Prostate gland (tissue), 2 donors: Measurements from ENCODE around the gene BBS2.

Source experiments
- POLR2A ChIP-seq: fragments of 450-650 bp; IDR thresholded peaks from one replicate; pipeline ENCODE4 v1.6.1; 2016; ENCODE audit warnings: antibody characterized with exemption, mild to moderate bottlenecking
- POLR2AphosphoS5 ChIP-seq: sonication (generic); formaldehyde crosslinking; IDR thresholded peaks from one replicate; pipeline ENCODE4 v1.6.1; 2017; ENCODE audit warnings: antibody characterized with exemption
- TF ChIP-seq, protein P1 (sequence below), 4 experiments: fragments of 200-600 bp in 2 of 4; fragments of 450-650 bp in 2 of 4; sonication (generic) in 2 of 4; IDR thresholded peaks; 1 replicate in 3 of 4; 2 replicates in 1 of 4; pipeline ENCODE4 v1.5.1; 2016 to 2019; ENCODE audit warnings: antibody characterized with exemption in 4 of 4, mild to moderate bottlenecking in 2 of 4, moderate library complexity in 2 of 4

DNA sequence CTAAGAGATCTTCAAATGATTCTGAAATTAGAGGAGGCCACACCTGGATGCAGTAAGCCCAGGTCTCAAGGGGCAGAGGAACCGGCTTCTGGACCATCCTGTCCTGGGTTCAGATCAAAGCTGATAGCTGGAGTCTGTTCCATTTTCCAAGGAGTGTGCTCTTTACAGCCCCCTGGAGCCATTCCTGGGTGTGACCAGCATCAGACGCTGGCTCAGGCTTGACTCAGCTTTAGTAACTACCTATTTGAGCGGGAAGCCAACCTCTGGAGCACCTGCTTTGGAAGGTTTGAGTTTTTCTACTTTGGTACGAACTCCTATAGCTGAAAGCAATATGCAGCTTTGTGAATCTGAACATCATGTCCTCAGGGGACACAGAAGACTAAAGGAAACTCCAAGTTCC lies 12.9 kb upstream of the BBS2 start:
- TF ChIP-seq, protein P1, sequence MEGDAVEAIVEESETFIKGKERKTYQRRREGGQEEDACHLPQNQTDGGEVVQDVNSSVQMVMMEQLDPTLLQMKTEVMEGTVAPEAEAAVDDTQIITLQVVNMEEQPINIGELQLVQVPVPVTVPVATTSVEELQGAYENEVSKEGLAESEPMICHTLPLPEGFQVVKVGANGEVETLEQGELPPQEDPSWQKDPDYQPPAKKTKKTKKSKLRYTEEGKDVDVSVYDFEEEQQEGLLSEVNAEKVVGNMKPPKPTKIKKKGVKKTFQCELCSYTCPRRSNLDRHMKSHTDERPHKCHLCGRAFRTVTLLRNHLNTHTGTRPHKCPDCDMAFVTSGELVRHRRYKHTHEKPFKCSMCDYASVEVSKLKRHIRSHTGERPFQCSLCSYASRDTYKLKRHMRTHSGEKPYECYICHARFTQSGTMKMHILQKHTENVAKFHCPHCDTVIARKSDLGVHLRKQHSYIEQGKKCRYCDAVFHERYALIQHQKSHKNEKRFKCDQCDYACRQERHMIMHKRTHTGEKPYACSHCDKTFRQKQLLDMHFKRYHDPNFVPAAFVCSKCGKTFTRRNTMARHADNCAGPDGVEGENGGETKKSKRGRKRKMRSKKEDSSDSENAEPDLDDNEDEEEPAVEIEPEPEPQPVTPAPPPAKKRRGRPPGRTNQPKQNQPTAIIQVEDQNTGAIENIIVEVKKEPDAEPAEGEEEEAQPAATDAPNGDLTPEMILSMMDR (IDR thresholded peaks at IDR 0.05), result no peak
- TF ChIP-seq POLR2A, result no peak
- TF ChIP-seq POLR2AphosphoS5, result no peak
